ENCODE data around the gene PDE4D.

DNA sequence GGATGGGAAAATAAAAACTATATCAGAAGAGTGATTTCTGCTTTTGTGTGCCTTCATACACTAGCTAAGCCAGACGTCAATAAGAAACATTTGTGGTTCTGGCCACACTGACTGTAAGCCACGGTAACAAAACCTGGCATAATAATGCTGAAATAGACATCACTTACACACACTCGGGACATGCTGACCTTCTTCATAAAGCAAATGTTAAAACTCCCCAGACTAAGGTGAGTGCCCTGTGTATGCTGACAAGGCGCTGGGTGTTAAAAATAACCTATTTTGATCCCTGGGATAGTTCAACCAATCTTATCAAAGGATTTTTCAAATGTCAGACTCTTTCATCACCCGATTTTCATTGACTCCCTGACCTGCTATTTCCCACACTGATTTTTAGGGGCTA is 973.7 kb downstream of the PDE4D start:
- no peak for TF ChIP-seq EZH2 (IDR thresholded peaks at IDR 0.05; ENCODE audit: insufficient read depth, poor library complexity, severe bottlenecking)
- no peak for TF ChIP-seq EZH2phosphoT487 (IDR thresholded peaks at IDR 0.05; ENCODE audit: insufficient read depth, low read depth)

All from GM23248 (cell line).